ENCODE measurements around the gene PRDM2.
"Not testable (repeated sequence)": the region's sequence is repeated elsewhere in the genome, so short reads cannot be mapped to it uniquely, and the experiment has no call there.

Gene PRDM2

GRCh38 chr1:13702425-13703127 lies 2.6 kb downstream of the PRDM2 start:
- peak; percentile 31 for DNase-seq

DNA sequence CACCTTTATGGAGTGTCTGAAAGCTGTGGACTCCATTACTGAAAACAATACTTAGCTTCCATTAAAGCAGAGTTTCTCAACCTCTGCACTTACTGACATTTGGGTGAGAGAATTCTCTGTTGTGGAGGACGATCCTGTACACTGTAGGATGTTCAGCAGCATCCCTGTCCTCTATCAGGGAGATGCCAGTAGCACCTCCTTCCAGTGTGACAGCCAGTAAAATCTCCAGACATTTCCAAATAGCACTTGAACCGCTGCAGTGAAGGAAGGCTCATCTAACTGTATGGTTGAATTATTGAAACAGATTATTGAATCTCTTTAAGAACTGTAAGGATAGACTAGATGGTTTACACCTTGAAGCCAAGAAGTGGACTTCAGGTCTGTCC lies 3.1 kb downstream of the PRDM2 start:
- no peak for DNase-seq

GRCh38 chr1:13703558-13704490 lies 3.8 kb downstream of the PRDM2 start:
- no peak for DNase-seq

GRCh38 chr1:13706046-13706445 lies 6.1 kb downstream of the PRDM2 start:
- DNase-seq, result no peak

DNA sequence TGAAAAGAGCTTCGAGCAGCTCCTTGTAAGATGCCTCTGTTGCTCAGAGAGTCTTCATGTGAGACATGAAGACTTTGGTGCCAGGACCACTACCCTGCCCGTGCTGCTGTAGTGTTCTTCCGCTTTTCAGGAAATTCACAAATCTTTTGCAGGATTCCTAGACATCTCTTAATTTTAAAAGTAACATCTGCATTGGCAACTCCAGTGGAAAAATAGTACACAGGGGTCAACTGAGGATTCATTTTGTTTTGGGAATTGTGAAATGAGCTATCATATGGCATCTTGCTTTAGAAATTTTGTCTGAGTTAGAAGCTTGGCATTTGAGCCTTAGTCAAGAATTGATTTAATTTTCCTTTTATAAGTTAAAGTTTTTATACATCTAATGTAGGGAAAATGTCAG lies 7.2 kb downstream of the PRDM2 start:
- DNase-seq, result no peak

- no peak for DNase-seq
These were observed 8.5 kb downstream of the PRDM2 start for GRCh38 chr1:13708380-13708982.

- no peak for DNase-seq
These were observed 10.1 kb downstream of the PRDM2 start for GRCh38 chr1:13710086-13710485.

DNA sequence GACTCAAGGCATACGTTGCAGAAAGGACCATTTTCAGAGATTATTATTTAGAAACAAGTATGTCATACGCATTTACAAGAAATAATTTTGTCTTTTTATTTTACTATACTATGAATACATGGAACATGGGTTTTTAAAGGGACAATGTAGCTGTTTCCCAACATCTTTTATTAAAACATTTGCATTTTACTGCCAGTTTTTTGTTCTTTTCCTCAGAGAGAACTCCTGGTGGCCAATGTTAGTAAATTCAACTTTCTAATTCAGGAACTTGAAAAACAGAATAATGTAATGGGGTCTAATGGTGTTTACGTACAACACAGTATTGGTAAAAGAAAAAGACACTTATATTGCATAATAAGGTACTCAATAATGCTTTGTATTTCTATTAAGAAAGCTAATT lies 14.9 kb downstream of the PRDM2 start:
- DNase-seq, result no peak

- not testable (repeated sequence) for DNase-seq
These were observed 15.8 kb downstream of the PRDM2 start for GRCh38 chr1:13715616-13716287.

- no peak for DNase-seq
These were observed 22.9 kb downstream of the PRDM2 start for GRCh38 chr1:13722808-13723360.

DNA sequence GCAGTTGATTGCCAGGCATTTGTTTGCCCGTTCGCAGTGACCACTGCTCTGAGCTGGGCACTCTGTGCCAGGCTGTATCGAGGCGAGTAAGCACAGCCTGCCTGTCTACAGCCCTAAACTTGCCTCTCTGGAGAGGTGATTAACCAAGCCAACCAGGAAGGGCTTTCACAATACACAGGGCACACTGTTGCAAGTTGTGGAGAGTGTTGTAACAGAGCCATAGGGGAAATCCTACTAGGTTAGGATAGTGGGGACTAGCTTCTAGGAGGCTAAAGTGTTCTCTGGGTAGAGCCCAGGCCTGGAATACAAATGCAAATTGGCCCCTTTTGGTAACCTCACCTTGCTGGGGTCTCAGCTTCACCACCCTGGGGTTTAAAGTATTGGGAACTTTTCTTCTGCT lies 23.8 kb downstream of the PRDM2 start:
- DNase-seq, result no peak

GRCh38 chr1:13725714-13726175 lies 25.8 kb downstream of the PRDM2 start:
- DNase-seq, result peak; percentile 54

DNA sequence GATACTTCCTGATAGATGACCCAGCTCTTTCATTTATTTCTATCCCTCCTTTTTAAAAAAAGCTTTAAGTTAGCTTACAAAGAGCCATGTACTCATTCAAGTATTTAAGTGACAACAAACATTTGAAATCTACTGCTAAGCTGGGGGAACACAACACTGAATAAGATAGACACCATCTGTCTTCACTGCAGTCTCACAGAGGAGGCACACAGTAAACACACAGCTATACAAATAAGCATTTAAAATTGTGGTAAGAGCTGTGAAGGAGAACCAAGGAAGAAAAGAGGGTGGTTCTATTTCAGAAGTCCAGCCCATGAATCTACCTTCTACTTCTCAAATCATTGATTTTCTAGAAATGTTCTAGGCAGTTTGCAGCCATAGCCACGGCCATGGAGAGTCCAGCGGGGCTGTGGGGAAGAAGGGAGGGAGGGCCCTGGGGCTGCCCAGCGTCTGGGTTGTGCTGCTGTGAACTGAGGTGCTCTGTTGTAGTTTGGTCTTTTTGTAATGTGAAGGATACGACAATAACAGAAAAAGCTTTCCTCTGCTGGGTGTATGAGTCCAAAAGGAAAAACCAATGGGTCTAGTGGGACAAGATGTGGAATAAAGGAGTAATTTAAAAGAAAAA lies 28.2 kb downstream of the PRDM2 start:
- DNase-seq, result no peak

- no peak for DNase-seq
These were observed 30.3 kb downstream of the PRDM2 start for GRCh38 chr1:13730291-13730690.

DNA sequence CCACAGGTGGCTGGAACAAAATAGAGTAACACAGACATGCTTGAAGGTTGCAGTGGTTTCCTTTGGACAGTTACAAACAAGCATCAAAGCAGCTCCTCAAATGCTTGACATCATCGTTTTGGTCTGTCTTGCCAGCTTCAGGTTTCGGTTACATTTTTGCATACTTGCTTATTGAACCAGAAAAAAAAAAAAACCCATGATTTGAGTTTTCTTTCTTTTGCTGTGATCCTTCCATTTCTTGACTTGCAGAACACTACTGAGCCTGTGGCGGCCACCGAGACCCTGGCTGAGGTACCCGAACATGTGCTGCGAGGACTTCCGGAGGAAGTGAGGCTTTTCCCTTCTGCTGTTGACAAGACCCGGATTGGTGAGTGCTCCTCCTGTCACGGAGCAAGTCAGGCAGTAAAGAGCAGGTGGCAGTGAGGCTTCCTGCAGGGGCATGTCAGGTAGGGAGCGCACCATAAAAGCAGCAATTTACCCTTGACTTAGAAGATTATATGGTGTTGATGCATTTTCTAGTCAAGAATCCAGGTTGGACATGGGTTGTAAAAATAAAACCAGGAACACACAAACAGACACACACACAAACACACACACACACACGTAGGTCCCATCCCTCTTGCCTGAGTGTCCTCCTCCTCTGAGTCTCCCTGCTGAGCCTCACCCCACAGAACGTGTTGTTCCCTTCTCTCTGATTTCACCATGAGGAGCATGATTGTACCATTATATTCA lies 30.9 kb downstream of the PRDM2 start:
- DNase-seq, result peak; percentile 82

DNA sequence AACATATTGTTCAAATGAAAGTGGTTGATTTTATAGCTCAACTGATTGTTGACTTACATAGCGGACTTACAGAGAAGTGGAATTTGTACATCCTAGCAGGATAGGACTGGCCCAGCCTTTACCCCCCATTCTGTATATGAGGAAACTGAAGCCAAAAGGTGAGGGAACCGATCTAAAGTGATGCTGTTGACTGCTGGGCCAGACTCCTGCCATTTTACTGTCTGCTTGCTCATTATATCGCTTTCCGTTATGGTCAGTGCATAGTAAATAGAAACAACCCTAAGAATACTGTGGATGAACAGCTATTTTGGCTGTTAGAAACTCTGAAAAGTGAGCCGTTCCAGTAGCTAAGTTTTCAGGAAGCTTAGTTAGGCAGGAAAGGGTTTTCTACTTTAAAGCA lies 31.9 kb downstream of the PRDM2 start:
- DNase-seq, result no peak

- no peak for DNase-seq
These were observed 33.1 kb downstream of the PRDM2 start for GRCh38 chr1:13732971-13733667.

DNA sequence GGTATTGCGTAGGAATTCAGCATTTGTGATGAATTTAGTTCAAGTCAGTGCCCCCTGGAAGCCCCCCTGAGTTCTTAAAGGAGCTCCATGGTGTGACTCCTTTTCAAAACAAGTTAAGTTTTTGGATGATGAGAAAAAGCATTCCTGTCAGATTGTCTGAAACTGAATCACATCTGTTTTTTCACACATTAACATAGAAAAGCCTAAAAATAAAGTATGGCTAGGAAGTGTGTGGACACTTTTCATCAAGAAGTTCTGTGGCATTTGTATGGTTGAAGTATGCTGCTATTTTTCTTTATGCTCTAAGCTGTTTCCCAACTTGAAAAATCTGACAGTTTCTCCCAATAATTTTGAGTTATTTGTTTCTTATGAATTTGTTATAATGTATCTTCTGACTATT lies 33.7 kb downstream of the PRDM2 start:
- no peak for DNase-seq

DNA sequence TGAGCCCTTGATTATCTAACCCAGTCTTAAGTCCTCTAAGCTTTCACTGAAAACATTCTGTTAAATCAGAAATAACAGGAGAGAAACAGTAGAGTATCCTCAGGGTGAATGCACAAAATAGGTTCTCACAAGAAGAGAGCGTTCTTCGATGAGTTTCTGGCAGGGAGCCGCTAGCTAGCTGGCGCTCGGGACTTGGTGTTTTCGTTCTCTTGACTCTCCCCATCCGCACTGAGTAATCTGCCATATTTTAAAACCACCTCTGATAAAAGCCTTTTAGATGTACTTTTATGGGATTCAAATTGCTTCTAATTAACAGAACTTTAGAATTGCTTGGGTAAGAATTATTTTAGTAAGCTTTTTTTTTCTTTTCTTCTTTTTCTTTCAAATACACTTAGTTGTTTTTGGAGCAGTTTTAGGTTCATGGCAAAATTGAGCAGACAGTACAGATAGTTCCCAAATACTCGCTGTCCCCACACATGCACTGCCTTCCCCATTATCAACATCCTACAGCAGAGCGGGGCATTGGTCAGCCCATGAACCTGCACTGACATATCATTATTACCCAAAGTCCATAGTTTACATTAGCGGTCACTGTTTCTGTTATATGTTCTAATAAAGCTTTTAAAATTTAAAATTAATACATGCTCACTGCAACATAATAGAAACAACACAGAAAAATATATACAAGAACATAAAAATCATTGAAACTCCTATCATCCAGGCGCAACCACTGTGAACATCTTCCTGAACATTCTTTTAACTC lies 35.4 kb downstream of the PRDM2 start:
- no peak for DNase-seq

- no peak for DNase-seq
These were observed 37.4 kb downstream of the PRDM2 start for GRCh38 chr1:13737398-13737797.

All from activated naive CD4-positive, alpha-beta T cell treated with anti-CD3 and anti-CD28 coated beads, Interleukin-2, amount 50 U/mL, for 16 hours (primary cell).